Endothelial cell of umbilical vein (primary cell): Measurements from ENCODE around the gene OR2A7. TPM values are rescaled to one million over a fixed set of nuclear protein-coding genes. Genes with fewer than 3 reads are reported as not detected.
"Not testable (repeated sequence)": the region's sequence is repeated elsewhere in the genome, so short reads cannot be mapped to it uniquely, and the experiment has no call there.

ENCODE experiments used
- BruUV-seq: library from RNA; stranded (reverse); fragments of 400-500 nt; replicated peaks from 2 replicates; lab custom pipeline; 2021; lab: Mats Ljungman, UMichigan
- CTCF ChIA-PET: fragments of 300-600, 350-600 bp; sonication (Branson Sonifier 250); formaldehyde crosslinking; loops from one replicate; lab custom pipeline; 2021; ENCODE audit warnings: antibody characterized with exemption, inconsistent platforms; lab: Charles Lee
- POLR2A ChIA-PET: fragments of 300-600, 350-600 bp; sonication (Branson Sonifier 250); formaldehyde crosslinking; loops from one replicate; lab custom pipeline; 2021; ENCODE audit warnings: antibody characterized with exemption, inconsistent platforms; lab: Charles Lee
- DNase-seq: peaks from one replicate; pipeline ENCODE4 v3.0.0-alpha.2; 2011; ENCODE audit warnings: low read depth, low spot score
- FAIRE-seq: peaks from 2 replicates; lab custom pipeline; 2011; peaks lifted over from hg19 to GRCh38; lab: Jason Lieb, UNC
- H2AFZ ChIP-seq: 2 replicates; pipeline ENCODE4 v1.6.0; 2012; ENCODE audit warnings: low read depth, low read length, control low read depth, inconsistent platforms
- H3K27ac ChIP-seq: 2 replicates; pipeline ENCODE4 v1.5.1; 2011; ENCODE audit warnings: low read depth, mild to moderate bottlenecking, control low read depth, low read length, moderate library complexity; ENCODE audit not compliant: insufficient read depth
- H3K27me3 ChIP-seq, 2 experiments: 2 replicates each; pipeline versions ENCODE4 v1.6.0 to v1.6.1; 2011; ENCODE audit warnings: low read length in 2 of 2, mixed read lengths in 1 of 2; ENCODE audit not compliant: control insufficient read depth in 2 of 2, insufficient read depth in 2 of 2
- H3K36me3 ChIP-seq, 2 experiments: 2 replicates in 1 of 2; 3 replicates in 1 of 2; pipeline ENCODE4 v1.5.1; 2011; ENCODE audit warnings: low read length in 2 of 2, mild to moderate bottlenecking in 1 of 2, moderate library complexity in 1 of 2; ENCODE audit not compliant: control insufficient read depth in 2 of 2, insufficient read depth in 2 of 2; ENCODE audit errors: extremely low read depth in 1 of 2
- H3K4me1 ChIP-seq: 3 replicates; pipeline ENCODE4 v1.5.1; 2011; ENCODE audit warnings: mild to moderate bottlenecking, low read length; ENCODE audit not compliant: control insufficient read depth, insufficient read depth; ENCODE audit errors: extremely low read depth
- H3K4me2 ChIP-seq: 2 replicates; pipeline ENCODE4 v1.6.1; 2011; ENCODE audit warnings: low read length, control low read depth, mixed read lengths; ENCODE audit not compliant: insufficient read depth
- H3K4me3 ChIP-seq, 3 experiments: fragments of 200-600 bp in 1 of 3; sonication (generic), shearing (Covaris generic) in 1 of 3; replicated peaks in 1 of 3; 2 replicates each; pipeline ENCODE4 v1.5.1; 2011 to 2016; ENCODE audit warnings: control low read depth in 3 of 3, low read length in 3 of 3, mild to moderate bottlenecking in 2 of 3, inconsistent platforms in 1 of 3, low read depth in 1 of 3, moderate library complexity in 1 of 3; ENCODE audit not compliant: insufficient read depth in 1 of 3
- H3K79me2 ChIP-seq: 2 replicates; pipeline ENCODE4 v1.6.0; 2012; ENCODE audit warnings: low read length, inconsistent platforms; ENCODE audit not compliant: control insufficient read depth, insufficient read depth
- H3K9ac ChIP-seq: replicated peaks from 2 replicates; pipeline ENCODE3; 2011; ENCODE audit warnings: low read length, control low read depth; ENCODE audit not compliant: insufficient read depth; ENCODE audit errors: extremely low read depth
- H3K9me1 ChIP-seq: replicated peaks from 3 replicates; pipeline ENCODE4 v1.6.0; 2011; ENCODE audit warnings: mild to moderate bottlenecking, low read length; ENCODE audit not compliant: control insufficient read depth, insufficient read depth; ENCODE audit errors: extremely low read depth
- H3K9me3 ChIP-seq: replicated peaks from 2 replicates; pipeline ENCODE4 v1.5.1; 2012; ENCODE audit warnings: low read length, inconsistent platforms; ENCODE audit not compliant: control insufficient read depth, insufficient read depth
- H4K20me1 ChIP-seq: replicated peaks from 2 replicates; pipeline ENCODE3; 2011; ENCODE audit warnings: mild to moderate bottlenecking, low read length; ENCODE audit not compliant: control insufficient read depth, insufficient read depth; ENCODE audit errors: extremely low read depth
- dilution Hi-C: fragments of 300-500 bp; cut with MboI; formaldehyde crosslinking; loops from one replicate; pipeline ENCODE4 v1.15.0; 2019; ENCODE audit warnings: low sequenced_read_pairs; ENCODE audit not compliant: extremely low pct_ligation_motif_present
- intact Hi-C: fragments of 100-400 bp; cut with micrococcal nuclease; formaldehyde crosslinking; loops from one replicate; pipeline ENCODE4 v1.10.0; 2022
- polyA plus RNA-seq, 4 experiments: library from polyadenylated mRNA; depleted of rRNA in 3 of 4; stranded (reverse) in 3 of 4; unstranded in 1 of 4; fragments of >200 nt; gene quantifications; 2 replicates each; pipeline versions ENCODE4 v1.2.1 to v1.2.3, GENCODE V29; 2011 to 2012; ENCODE audit warnings: missing spikeins in 1 of 4
- total RNA-seq: library from RNA; stranded (reverse); gene quantifications from 2 replicates; pipeline ENCODE4 v1.2.3, GENCODE V29; 2021

OR2A7 gene
- total and polyA plus RNA-seq, 2 donors (not counting 3 experiments of a cell fraction or from before 2014, with no cell fraction given): 0.33 TPM; not detected in 1

DNA sequence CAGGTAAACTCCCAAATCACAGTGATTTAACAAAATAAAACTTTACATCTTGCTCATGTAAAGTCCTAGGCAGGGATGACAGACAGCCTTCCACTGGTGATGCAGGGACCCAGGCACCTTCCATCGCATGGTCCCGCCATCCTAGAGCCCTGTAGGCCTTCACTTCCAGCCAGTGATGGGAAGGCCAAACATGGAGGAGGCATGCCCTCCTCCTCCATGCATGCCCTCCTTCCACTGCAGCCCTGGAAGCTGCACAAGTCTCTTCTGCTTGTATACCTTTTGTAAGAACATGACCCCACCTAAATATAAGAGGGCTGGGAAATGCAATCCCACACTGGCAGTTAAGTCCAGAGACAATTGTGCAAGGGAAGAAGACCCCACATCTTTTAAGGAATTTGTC, 45.1 kb upstream of the OR2A7 start:
- CTCF ChIA-PET: not testable (repeated sequence)

DNA sequence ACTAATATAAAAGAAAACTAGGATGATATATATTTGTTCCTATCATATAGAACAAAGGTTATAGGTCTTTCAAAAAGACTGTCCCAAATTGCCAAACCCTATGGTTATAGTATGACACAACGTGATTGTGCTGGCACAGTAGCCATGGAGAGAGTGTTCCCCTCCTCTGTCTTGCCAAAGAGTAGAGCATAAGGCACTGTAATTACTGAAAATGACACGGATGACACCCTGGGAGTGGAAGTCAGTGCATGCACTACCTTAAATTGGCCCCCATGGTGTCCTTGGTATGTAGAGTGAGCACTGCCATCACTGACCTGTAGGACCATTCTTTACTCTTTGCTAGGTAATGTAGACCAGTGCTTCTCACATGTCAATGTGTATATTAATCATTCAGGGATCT, 40.6 kb upstream of the OR2A7 start:
- H2AFZ ChIP-seq, H3K4me3 ChIP-seq, H4K20me1 ChIP-seq, H3K4me2 ChIP-seq, FAIRE-seq, H3K9ac ChIP-seq, H3K79me2 ChIP-seq, H3K4me1 ChIP-seq, POLR2A ChIA-PET, intact Hi-C loops, BruUV-seq, H3K27ac ChIP-seq, H3K27me3 ChIP-seq, H3K36me3 ChIP-seq, dilution Hi-C loops, CTCF ChIA-PET, H3K9me3 ChIP-seq, H3K9me1 ChIP-seq, DNase-seq: not testable (repeated sequence)

More for the DNA sequence above, 45.1 kb upstream of the OR2A7 start:
- FAIRE-seq, intact Hi-C loops, DNase-seq, dilution Hi-C loops, BruUV-seq, H3K36me3 ChIP-seq, H3K4me1 ChIP-seq, H3K4me2 ChIP-seq, H3K27me3 ChIP-seq, H3K9me3 ChIP-seq, POLR2A ChIA-PET, H3K27ac ChIP-seq, H4K20me1 ChIP-seq, H3K9ac ChIP-seq, H3K79me2 ChIP-seq, H3K9me1 ChIP-seq, H2AFZ ChIP-seq, H3K4me3 ChIP-seq: not testable (repeated sequence)

DNA sequence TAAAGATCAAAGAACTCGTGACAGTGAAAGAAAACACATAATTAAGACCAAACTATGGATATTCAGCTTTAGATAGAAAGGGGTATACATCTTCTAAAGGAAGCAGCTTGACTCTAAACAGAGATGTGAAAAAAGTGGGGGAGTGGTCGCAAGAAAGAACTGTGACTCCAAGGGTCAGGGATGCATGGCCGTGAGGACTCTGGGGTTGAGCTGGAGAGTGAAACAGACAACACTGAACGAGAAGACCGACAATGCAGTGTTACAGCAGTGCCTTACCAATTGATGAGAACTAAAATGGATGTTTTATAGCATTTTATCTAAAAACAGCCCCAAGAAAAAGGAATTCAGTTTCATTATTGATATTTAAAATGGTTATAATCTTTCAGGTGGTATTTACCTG, 39.0 kb upstream of the OR2A7 start:
- CTCF ChIA-PET, H3K4me3 ChIP-seq, BruUV-seq, H3K27ac ChIP-seq, H3K4me1 ChIP-seq, DNase-seq, H3K79me2 ChIP-seq, H3K36me3 ChIP-seq, H3K9ac ChIP-seq, H3K9me1 ChIP-seq, FAIRE-seq, H2AFZ ChIP-seq, H4K20me1 ChIP-seq, dilution Hi-C loops, intact Hi-C loops, H3K9me3 ChIP-seq, H3K27me3 ChIP-seq, POLR2A ChIA-PET, H3K4me2 ChIP-seq: not testable (repeated sequence)

DNA sequence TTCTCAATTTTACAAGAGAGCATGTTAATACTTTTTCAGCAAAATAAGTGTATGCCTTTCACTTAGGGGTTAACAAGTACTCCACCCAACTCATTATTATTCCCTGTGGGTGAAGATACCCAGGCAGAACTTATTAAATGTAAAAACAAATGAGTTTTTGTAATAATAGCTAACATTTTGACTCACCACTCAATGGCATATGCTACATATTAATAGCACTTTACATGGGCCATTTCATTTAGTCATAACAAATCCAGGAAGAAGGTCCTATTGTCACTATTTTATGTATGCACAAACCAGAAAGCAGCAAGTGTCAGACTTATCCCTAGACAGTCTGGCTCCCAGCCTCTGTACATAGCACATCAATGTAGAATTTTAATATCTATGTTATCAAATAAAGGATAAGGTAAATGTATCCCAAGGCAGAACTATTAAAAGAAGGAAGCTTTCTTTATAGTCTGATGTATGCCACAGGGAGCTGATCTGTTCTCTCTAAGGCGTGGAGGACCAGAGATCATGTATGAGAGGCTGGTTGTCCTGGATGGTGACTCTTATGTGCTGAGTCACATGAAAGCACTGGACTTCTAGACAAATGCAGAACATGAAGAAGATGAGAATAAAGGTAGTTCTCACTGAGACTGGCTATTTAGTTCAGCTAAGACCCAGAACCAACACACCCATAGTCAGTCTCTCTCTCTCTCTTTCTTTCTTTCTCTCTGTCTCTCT, 38.1 kb upstream of the OR2A7 start:
- CTCF ChIA-PET, H3K4me2 ChIP-seq, H3K9me1 ChIP-seq, H2AFZ ChIP-seq, intact Hi-C loops, dilution Hi-C loops, H3K4me3 ChIP-seq, H4K20me1 ChIP-seq, H3K9me3 ChIP-seq, POLR2A ChIA-PET, H3K79me2 ChIP-seq, H3K9ac ChIP-seq, H3K36me3 ChIP-seq, FAIRE-seq, H3K4me1 ChIP-seq, H3K27ac ChIP-seq, BruUV-seq, H3K27me3 ChIP-seq: not testable (repeated sequence)
- DNase-seq: peak; percentile 0
